A549 treated with CpdA at 1 μM for 4 hours (cell line): ENCODE data around the gene ACBD7. TPM values are rescaled to one million over a fixed set of nuclear protein-coding genes. Genes with fewer than 3 reads are reported as not detected.

Experiments used
- total RNA-seq: library from RNA; stranded (reverse); fragments of 200-300 nt; extraction: Qiagen RNA extraction; gene quantifications from 5 replicates; pipeline ENCODE4 v1.2.3, GENCODE V29; 2022; ENCODE audit warnings: low read depth

The ACBD7 gene
- total RNA-seq, result 0.48 to 1.3 TPM (median 0.95 TPM) in 5 replicates

GRCh38 chr10:15088428-15089261 lies at the start of gene ACBD7:
TSS of gene ACBD7 (minus strand) at chr10:15088776. CDS start at chr10:15088728, 48 bp downstream.

GRCh38 chr10:15097011-15097812 lies 8.6 kb upstream of the ACBD7 start, which contains the start of gene RPP38:
TSS of gene RPP38 (plus strand) at chr10:15097355. CDS start at chr10:15103315, 5,960 bp downstream.

GRCh38 chr10:15043674-15044073 lies 44.9 kb downstream of the ACBD7 start, which contains the start of gene OLAH:
TSS of gene OLAH (plus strand) at chr10:15043943. CDS start at chr10:15047289, 3,346 bp downstream.

Other genes with a start within 250 kb of the ACBD7 start
- gene SUV39H2, start 209.9 kb downstream of the ACBD7 start, total RNA-seq, result 19.7 to 21.6 TPM (median 21.2 TPM) in 5 replicates
- 4.6 to 7.8 TPM (median 6.2 TPM) in 5 replicates for gene DCLRE1C, start 134.7 kb downstream of the ACBD7 start, total RNA-seq
- 0.74 to 1.4 TPM (median 0.98 TPM) in 4 of 5 replicates, not detected in the other for gene MEIG1, start 129.4 kb downstream of the ACBD7 start, total RNA-seq
- gene OLAH, start 44.8 kb downstream of the ACBD7 start, total RNA-seq, result 0.05 TPM in 1 of 5 replicates, not detected in the others
- gene RPP38, start 8.6 kb upstream of the ACBD7 start, total RNA-seq, result 33.9 to 39.0 TPM (median 37.2 TPM) in 5 replicates
- gene NMT2, start 79.9 kb upstream of the ACBD7 start, total RNA-seq, result 23.0 to 30.6 TPM (median 25.5 TPM) in 5 replicates